Thyroid gland (tissue), 4 donors: ENCODE measurements around the gene BACH2. TPM values are rescaled to one million over a fixed set of nuclear protein-coding genes. Genes with fewer than 3 reads are reported as not detected.
A peak's percentile ranks its signal among the peaks of the same experiment; 100 is the strongest.

Experiments used
- DNase-seq, 2 donors: peaks; one replicate each; pipeline ENCODE4 v3.0.0-alpha.2; 2019
- H3K27ac ChIP-seq, 3 donors: fragments of 200-600 bp; sonication (generic); 1 replicate in 2 of 3; 2 replicates in 1 of 3; pipeline ENCODE4 v1.5.1; 2016 to 2019; ENCODE audit warnings: mild to moderate bottlenecking in 1 of 3, moderate library complexity in 1 of 3
- H3K27me3 ChIP-seq: fragments of 200-600 bp; sonication (generic); one replicate; pipeline ENCODE4 v1.5.1; 2019
- H3K36me3 ChIP-seq, 2 donors: fragments of 200-600 bp; sonication (generic); one replicate each; pipeline ENCODE4 v1.5.1; 2016 to 2019
- H3K4me1 ChIP-seq, 2 donors: fragments of 200-600 bp; sonication (generic); one replicate each; pipeline ENCODE4 v1.5.1; 2017 to 2019
- H3K4me3 ChIP-seq, 3 donors: fragments of 200-600 bp; sonication (generic); replicated peaks in 1 of 3; 1 replicate in 2 of 3; 2 replicates in 1 of 3; pipeline ENCODE4 v1.5.1; 2016; ENCODE audit warnings: mild to moderate bottlenecking in 1 of 3
- H3K9me3 ChIP-seq: fragments of 200-600 bp; sonication (generic); one replicate; pipeline ENCODE4 v1.5.1; 2017
- CTCF ChIP-seq, 6 experiments: fragments of 200-600 bp in 3 of 6; fragments of 450-650 bp in 3 of 6; sonication (generic) in 3 of 6; IDR thresholded peaks; one replicate each; pipeline ENCODE4 v1.5.1; 2016 to 2019; ENCODE audit warnings: antibody characterized with exemption in 6 of 6, mild to moderate bottlenecking in 2 of 6, inconsistent platforms in 1 of 6, moderate library complexity in 1 of 6
- POLR2A ChIP-seq, 2 donors: fragments of 450-650 bp; IDR thresholded peaks; one replicate each; pipeline ENCODE4 v1.6.1; 2017; ENCODE audit warnings: antibody characterized with exemption in 2 of 2, mild to moderate bottlenecking in 2 of 2, moderate library complexity in 1 of 2
- WGBS, 2 donors: methylation state at CpG; one replicate each; pipeline ENCODE4 v1.1.5; 2017; 5-methylcytosine and 5-hydroxymethylcytosine counted together
- intact Hi-C: fragments of 100-400 bp; cut with DNase I; formaldehyde crosslinking; loops from one replicate; pipeline ENCODE4 v1.15.1; 2023
- total RNA-seq, 4 donors: library from RNA; depleted of rRNA; stranded (reverse); fragments of >200 nt; gene quantifications; one replicate each; pipeline ENCODE4 v1.2.3, GENCODE V29; 2016

Gene BACH2
- total RNA-seq, 4 donors from 2014 or later = 0.98 to 6.6 (median 3.9) TPM

- H3K27ac ChIP-seq = no peak overlapping the region
- TF ChIP-seq CTCF (IDR thresholded peaks at IDR 0.05) (no peak), POLR2A (IDR thresholded peaks at IDR 0.05) (no peak)
- H3K4me1 ChIP-seq = no peaks in the 10 kb centered on the region
- no peak for DNase-seq
- WGBS, 2 donors = 91% methylated on average over 9 of the region's 9 CpGs
- intact Hi-C loops = no loop called here
- H3K9me3 ChIP-seq = no peaks in the 10 kb centered on the region
- no peaks in the 10 kb centered on the region for H3K36me3 ChIP-seq
- no peak overlapping the region for H3K4me3 ChIP-seq
- no peaks in the 10 kb centered on the region for H3K27me3 ChIP-seq
These were observed 288.3 kb downstream of the BACH2 start for GRCh38 chr6:90008189-90008907.

- no peak overlapping the region for H3K4me3 ChIP-seq
- WGBS, 2 donors = 85 to 88% methylated on average over 9 of the region's 9 CpGs
- H3K4me1 ChIP-seq = no peaks in the 10 kb centered on the region
- no peaks in the 10 kb centered on the region for H3K36me3 ChIP-seq
- no peaks in the 10 kb centered on the region for H3K27me3 ChIP-seq
- intact Hi-C loops = no loop called here
- no peaks in the 10 kb centered on the region for H3K9me3 ChIP-seq
- no peak overlapping the region for H3K27ac ChIP-seq
- TF ChIP-seq CTCF (IDR thresholded peaks at IDR 0.05) (no peak), POLR2A (IDR thresholded peaks at IDR 0.05) (no peak)
- peak in 1 of 2 donors; percentile 6 for DNase-seq
These were observed 291.4 kb downstream of the BACH2 start for GRCh38 chr6:90005048-90005827.

GRCh38 chr6:90004511-90004910 lies 292.1 kb downstream of the BACH2 start:
- H3K9me3 ChIP-seq = no peaks in the 10 kb centered on the region
- intact Hi-C loops = no loop called here
- DNase-seq = no peak
- 91 to 93% methylated on average over 5 of the region's 5 CpGs for WGBS, 2 donors
- H3K4me3 ChIP-seq = no peak overlapping the region
- no peak overlapping the region for H3K27ac ChIP-seq
- no peaks in the 10 kb centered on the region for H3K36me3 ChIP-seq
- H3K4me1 ChIP-seq = no peaks in the 10 kb centered on the region
- no peak for TF ChIP-seq CTCF (IDR thresholded peaks at IDR 0.05)
- no peak for TF ChIP-seq POLR2A (IDR thresholded peaks at IDR 0.05)
- H3K27me3 ChIP-seq = no peaks in the 10 kb centered on the region

- 93 to 98% methylated on average over 2 of the region's 2 CpGs for WGBS, 2 donors
- H3K27ac ChIP-seq = no peak overlapping the region
- TF ChIP-seq POLR2A (IDR thresholded peaks at IDR 0.05) (no peak), CTCF (IDR thresholded peaks at IDR 0.05) (no peak)
These were observed 292.7 kb downstream of the BACH2 start for GRCh38 chr6:90003941-90004340.

More at GRCh38 chr6:90003941-90004340, 292.7 kb downstream of the BACH2 start:
- H3K4me3 ChIP-seq = no peak overlapping the region
- intact Hi-C loops = no loop called here
- no peaks in the 10 kb centered on the region for H3K27me3 ChIP-seq
- no peak for DNase-seq
- H3K4me1 ChIP-seq = peaks cover 4 to 5% of the 10 kb centered on the region in 2 donors
- H3K9me3 ChIP-seq = no peaks in the 10 kb centered on the region
- H3K36me3 ChIP-seq = no peaks in the 10 kb centered on the region
